K562 (cell line): ENCODE measurements around the gene BEST4. TPM values are rescaled to one million over a fixed set of nuclear protein-coding genes. Genes with fewer than 3 reads are reported as not detected.
A peak's percentile ranks its signal among the peaks of the same experiment; 100 is the strongest.

Experiments
- ESRRA ChIP-seq: fragments of 450-650 bp; IDR thresholded peaks from 2 replicates; pipeline ENCODE4 v1.6.1; 2014; ENCODE audit warnings: low read depth, mild to moderate bottlenecking, moderate library complexity, borderline replicate concordance
- ETV5 ChIP-seq: sonication (generic); formaldehyde crosslinking; IDR thresholded peaks from 2 replicates; pipeline ENCODE4 v1.4.0; 2020; ENCODE audit warnings: low read depth, mild to moderate bottlenecking, missing genetic modification reagents
- FOXK1 ChIP-seq: sonication (generic); formaldehyde crosslinking; IDR thresholded peaks from 2 replicates; pipeline ENCODE4 v1.8.0; 2022; ENCODE audit warnings: missing genetic modification reagents, mild to moderate bottlenecking, borderline replicate concordance
- HDGF ChIP-seq: fragments of 450-650 bp; IDR thresholded peaks from 2 replicates; pipeline ENCODE4 v1.6.1; 2016
- KDM5B ChIP-seq: fragments of 200-600 bp; sonication (generic); IDR thresholded peaks from 2 replicates; pipeline ENCODE4 v1.6.1; 2012; ENCODE audit warnings: low read depth, mild to moderate bottlenecking, moderate library complexity, low read length, control low read depth, inconsistent platforms; ENCODE audit not compliant: insufficient replicate concordance
- MAFG ChIP-seq: fragments of 450-650 bp; conservative IDR thresholded peaks from 2 replicates; pipeline ENCODE4 v1.6.1; 2016; ENCODE audit warnings: missing genetic modification characterization, missing compliant biosample characterization
- MED1 ChIP-seq: sonication (generic); formaldehyde crosslinking; IDR thresholded peaks from 2 replicates; pipeline ENCODE4 v1.8.1; 2023; ENCODE audit warnings: missing genetic modification reagents, borderline replicate concordance
- MEIS2 ChIP-seq: fragments of 450-650 bp; IDR thresholded peaks from 2 replicates; pipeline ENCODE4 v1.6.1; 2014; ENCODE audit warnings: mild to moderate bottlenecking; ENCODE audit not compliant: partially characterized antibody
- MTA1 ChIP-seq: fragments of 450-650 bp; IDR thresholded peaks from 2 replicates; pipeline ENCODE4 v1.6.1; 2017; ENCODE audit warnings: borderline replicate concordance
- OTX1 ChIP-seq: fragments of 450-650 bp; formaldehyde crosslinking; IDR thresholded peaks from 2 replicates; pipeline ENCODE4 v1.4.0; 2022; ENCODE audit warnings: mild to moderate bottlenecking
- POU5F1 ChIP-seq: fragments of 150-350 bp; IDR thresholded peaks from 2 replicates; pipeline ENCODE4 v1.6.1; 2014; ENCODE audit warnings: borderline replicate concordance, low read length, low read depth, mild to moderate bottlenecking; ENCODE audit not compliant: partially characterized antibody
- RBBP5 ChIP-seq: fragments of 200-600 bp; sonication (generic); IDR thresholded peaks from 2 replicates; pipeline ENCODE4 v1.6.1; 2012; ENCODE audit warnings: borderline replicate concordance, mild to moderate bottlenecking, low read length, control low read depth, inconsistent platforms; ENCODE audit not compliant: insufficient read depth, poor library complexity, severe bottlenecking
- RNF2 ChIP-seq: sonication (generic); IDR thresholded peaks from 2 replicates; pipeline ENCODE4 v1.6.1; 2016
- XRCC5 ChIP-seq: fragments of 200-400 bp; formaldehyde crosslinking; IDR thresholded peaks from 2 replicates; pipeline ENCODE4 v1.6.1; 2017; ENCODE audit warnings: low read depth, mild to moderate bottlenecking, low read length
- ZBTB26 ChIP-seq: fragments of 450-650 bp; formaldehyde crosslinking; IDR thresholded peaks from 2 replicates; pipeline ENCODE4 v1.4.0; 2022; ENCODE audit warnings: missing genetic modification characterization
- ZFX ChIP-seq: sonication (generic); formaldehyde crosslinking; IDR thresholded peaks from 2 replicates; pipeline ENCODE4 v1.8.0; 2022; ENCODE audit warnings: mild to moderate bottlenecking, missing genetic modification reagents, moderate library complexity
- ZNF134 ChIP-seq: fragments of 250-450 bp; sonication (Bioruptor Pico); conservative IDR thresholded peaks from 2 replicates; pipeline ENCODE4 v1.4.0; 2020
- polyA plus RNA-seq, 8 experiments: library from polyadenylated mRNA; depleted of rRNA in 4 of 8; stranded (reverse) in 5 of 8; unstranded in 3 of 8; fragments of >200 nt; fragmentation: Nextera tagmentation in 2 of 8; fragmentation: Illumina TruSeq in 1 of 8; extraction: Ambion mirVana in 2 of 8; extraction: Trizol in 1 of 8; gene quantifications; 2 replicates each; pipeline versions ENCODE4 v1.2.1 to v1.2.3, GENCODE V29; 2011 to 2014; ENCODE audit warnings: inconsistent platforms in 1 of 8, missing spikeins in 1 of 8
- total RNA-seq, 7 experiments: library from RNA; depleted of rRNA in 6 of 7; stranded (reverse); fragments of >200 nt in 6 of 7; fragmentation: Illumina TruSeq in 2 of 7; extraction: Trizol in 2 of 7; gene quantifications; 2 replicates each; pipeline versions ENCODE4 v1.2.1 to v1.2.3, GENCODE V29; 2011 to 2021; ENCODE audit warnings: low replicate concordance in 1 of 7
- TF ChIP-seq, protein P1 (sequence below): sonication (generic); formaldehyde crosslinking; IDR thresholded peaks from 2 replicates; pipeline ENCODE4 v1.8.0; 2022; ENCODE audit warnings: mild to moderate bottlenecking, missing genetic modification reagents
- TF ChIP-seq, protein P2 (sequence below): fragments of 250-450 bp; sonication (Bioruptor Pico); IDR thresholded peaks from 2 replicates; pipeline ENCODE4 v1.4.0; 2020; ENCODE audit warnings: borderline replicate concordance
- TF ChIP-seq, protein P3 (sequence below), 3 experiments: fragments of 200-800 bp in 1 of 3; fragments of 250-450 bp in 1 of 3; fragments of 450-650 bp in 1 of 3; sonication (Bioruptor Pico) in 1 of 3; sonication (Bioruptor generic) in 1 of 3; formaldehyde crosslinking in 1 of 3; IDR thresholded peaks; 2 replicates each; pipeline versions ENCODE4 v1.6.1 to v1.8.0; 2016 to 2022; ENCODE audit warnings: mild to moderate bottlenecking in 2 of 3, missing genetic modification characterization in 2 of 3, missing compliant biosample characterization in 1 of 3, moderate library complexity in 1 of 3

The BEST4 gene
- total and polyA plus RNA-seq, 9 of the 15 experiments (the other 6 are each of a cell fraction or from before 2014, with no cell fraction given), result 0.07 to 0.11 TPM; not detected in 7

DNA sequence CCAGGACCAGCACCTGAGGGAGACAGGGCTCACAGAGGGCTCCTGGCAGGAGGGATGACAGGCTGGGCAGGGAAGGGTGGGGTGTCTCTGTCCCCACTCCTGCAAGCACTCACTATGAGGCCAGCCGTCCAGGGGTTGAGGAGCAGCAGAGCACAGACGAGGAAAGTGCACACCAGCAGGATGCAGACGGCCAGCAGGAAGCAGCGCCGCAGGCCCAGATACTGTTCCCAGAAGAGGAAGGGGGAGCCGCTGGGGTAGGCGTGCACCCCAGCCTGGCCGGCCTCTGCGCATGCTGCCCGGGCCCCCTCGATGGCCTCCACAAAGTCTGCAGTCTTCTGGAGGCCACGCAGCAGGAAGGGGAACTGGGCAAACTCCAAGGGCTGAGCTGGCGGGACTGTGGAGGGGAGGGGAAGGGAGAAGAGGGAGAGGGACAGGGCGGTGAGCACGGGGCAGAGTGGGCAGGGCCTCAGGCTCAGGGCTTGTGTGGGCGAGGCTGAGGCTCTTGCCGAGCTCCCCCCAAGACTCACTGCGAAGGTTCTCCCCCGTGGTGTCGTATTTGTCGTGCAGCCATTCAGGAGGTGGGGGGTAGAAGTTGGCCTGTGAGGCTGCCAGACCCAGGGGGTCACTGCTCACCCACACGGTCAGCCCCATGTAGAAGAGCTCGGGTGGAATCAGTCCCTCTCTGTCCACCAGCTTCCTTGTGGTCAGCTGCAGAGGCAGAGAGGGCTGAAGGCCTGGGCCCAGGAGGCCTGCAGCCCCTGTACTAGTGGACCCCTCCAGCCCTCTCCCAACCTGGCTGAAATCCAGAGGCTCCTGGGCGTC lies 38.6 kb upstream of the BEST4 start (continued):
- TF ChIP-seq ZBTB26 (no peak), OTX1 (CRISPR knock-in tag) (no peak), MTA1 (no peak), HDGF (peak; percentile 84), XRCC5 (no peak), RBBP5 (peak; percentile 23), KDM5B (no peak), ZFX (CRISPR knock-in tag) (0 out of 2 replicates have a peak, but pooled peaks have one; percentile 11), RNF2 (no peak), MED1 (no peak), MEIS2 (no peak), FOXK1 (CRISPR knock-in tag) (no peak), ESRRA (no peak), ETV5 (CRISPR knock-in tag) (no peak), POU5F1 (no peak), ZNF134 (no peak), MAFG (tag) (no peak)
- TF ChIP-seq, protein P1, sequence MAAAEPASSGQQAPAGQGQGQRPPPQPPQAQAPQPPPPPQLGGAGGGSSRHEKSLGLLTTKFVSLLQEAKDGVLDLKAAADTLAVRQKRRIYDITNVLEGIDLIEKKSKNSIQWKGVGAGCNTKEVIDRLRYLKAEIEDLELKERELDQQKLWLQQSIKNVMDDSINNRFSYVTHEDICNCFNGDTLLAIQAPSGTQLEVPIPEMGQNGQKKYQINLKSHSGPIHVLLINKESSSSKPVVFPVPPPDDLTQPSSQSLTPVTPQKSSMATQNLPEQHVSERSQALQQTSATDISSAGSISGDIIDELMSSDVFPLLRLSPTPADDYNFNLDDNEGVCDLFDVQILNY (CRISPR knock-in tag), result no peak
- TF ChIP-seq, protein P2, sequence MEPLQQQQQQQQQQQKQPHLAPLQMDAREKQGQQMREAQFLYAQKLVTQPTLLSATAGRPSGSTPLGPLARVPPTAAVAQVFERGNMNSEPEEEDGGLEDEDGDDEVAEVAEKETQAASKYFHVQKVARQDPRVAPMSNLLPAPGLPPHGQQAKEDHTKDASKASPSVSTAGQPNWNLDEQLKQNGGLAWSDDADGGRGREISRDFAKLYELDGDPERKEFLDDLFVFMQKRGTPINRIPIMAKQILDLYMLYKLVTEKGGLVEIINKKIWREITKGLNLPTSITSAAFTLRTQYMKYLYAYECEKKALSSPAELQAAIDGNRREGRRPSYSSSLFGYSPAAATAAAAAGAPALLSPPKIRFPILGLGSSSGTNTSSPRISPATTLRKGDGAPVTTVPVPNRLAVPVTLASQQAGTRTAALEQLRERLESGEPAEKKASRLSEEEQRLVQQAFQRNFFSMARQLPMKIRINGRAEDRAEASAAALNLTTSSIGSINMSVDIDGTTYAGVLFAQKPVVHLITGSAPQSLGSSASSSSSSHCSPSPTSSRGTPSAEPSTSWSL, result no peak
- TF ChIP-seq, protein P3, sequence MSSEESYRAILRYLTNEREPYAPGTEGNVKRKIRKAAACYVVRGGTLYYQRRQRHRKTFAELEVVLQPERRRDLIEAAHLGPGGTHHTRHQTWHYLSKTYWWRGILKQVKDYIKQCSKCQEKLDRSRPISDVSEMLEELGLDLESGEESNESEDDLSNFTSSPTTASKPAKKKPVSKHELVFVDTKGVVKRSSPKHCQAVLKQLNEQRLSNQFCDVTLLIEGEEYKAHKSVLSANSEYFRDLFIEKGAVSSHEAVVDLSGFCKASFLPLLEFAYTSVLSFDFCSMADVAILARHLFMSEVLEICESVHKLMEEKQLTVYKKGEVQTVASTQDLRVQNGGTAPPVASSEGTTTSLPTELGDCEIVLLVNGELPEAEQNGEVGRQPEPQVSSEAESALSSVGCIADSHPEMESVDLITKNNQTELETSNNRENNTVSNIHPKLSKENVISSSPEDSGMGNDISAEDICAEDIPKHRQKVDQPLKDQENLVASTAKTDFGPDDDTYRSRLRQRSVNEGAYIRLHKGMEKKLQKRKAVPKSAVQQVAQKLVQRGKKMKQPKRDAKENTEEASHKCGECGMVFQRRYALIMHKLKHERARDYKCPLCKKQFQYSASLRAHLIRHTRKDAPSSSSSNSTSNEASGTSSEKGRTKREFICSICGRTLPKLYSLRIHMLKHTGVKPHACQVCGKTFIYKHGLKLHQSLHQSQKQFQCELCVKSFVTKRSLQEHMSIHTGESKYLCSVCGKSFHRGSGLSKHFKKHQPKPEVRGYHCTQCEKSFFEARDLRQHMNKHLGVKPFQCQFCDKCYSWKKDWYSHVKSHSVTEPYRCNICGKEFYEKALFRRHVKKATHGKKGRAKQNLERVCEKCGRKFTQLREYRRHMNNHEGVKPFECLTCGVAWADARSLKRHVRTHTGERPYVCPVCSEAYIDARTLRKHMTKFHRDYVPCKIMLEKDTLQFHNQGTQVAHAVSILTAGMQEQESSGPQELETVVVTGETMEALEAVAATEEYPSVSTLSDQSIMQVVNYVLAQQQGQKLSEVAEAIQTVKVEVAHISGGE (CRISPR knock-in tag; IDR thresholded peaks at IDR 0.05), result 0 out of 6 replicates have a peak, but pooled peaks of 1 of the 3 experiments have one; percentile 18
